ENCODE results near the gene SPTLC3. TPM values are rescaled to one million over a fixed set of nuclear protein-coding genes. Genes with fewer than 3 reads are reported as not detected.

SPTLC3 gene
- total RNA-seq, 1 experiment from 2014 or later = 0.03 TPM

- in situ Hi-C loops (cut with HindIII; ENCODE audit: low pct_unique_long_range_greater_than_20kb, low sequenced_read_pairs) = no loop called here
These were observed 121.9 kb downstream of the SPTLC3 start for GRCh38 chr20:13130707-13131103.

DNA sequence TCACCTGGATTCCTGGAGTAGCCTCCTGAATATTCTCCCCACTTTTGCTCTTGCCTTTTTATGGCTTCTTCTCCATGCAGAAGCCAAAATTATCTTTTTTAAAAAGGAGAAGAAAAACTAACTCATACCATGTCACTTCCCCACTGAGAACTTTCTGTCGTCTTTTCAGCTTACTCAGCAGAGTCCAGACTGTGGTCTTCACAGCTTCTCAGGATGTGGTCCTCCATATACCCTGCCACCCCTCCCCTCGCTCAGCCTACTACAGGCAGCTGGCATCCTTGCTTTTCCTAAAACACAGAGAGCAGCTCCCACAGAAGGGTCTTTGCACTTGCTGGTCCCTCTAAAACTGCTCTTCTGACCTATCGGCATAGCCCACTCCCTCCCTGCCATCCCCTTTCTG lies 122.9 kb downstream of the SPTLC3 start:
- intact Hi-C loops (cut with micrococcal nuclease; ENCODE audit: unreplicated experiment) = no loop called here
- no TSS peak for BruUV-seq (replicated peaks)
- no peak overlapping the region for H3K27ac ChIP-seq (ENCODE audit: low read length)
- TF ChIP-seq SIN3A (IDR thresholded peaks at IDR 0.05; ENCODE audit: borderline replicate concordance, insufficient read depth, low read depth, low read length) (no peak), POLR2AphosphoS5 (IDR thresholded peaks at IDR 0.05; ENCODE audit: low read depth, low read length) (no peak), CTCF (IDR thresholded peaks at IDR 0.05) (no peak), TCF7L2 (IDR thresholded peaks at IDR 0.05; ENCODE audit: low read depth, low read length) (no peak), REST (IDR thresholded peaks at IDR 0.05; ENCODE audit: insufficient read depth in 1 of 2, low read depth in 2 of 2, low read length in 1 of 2) (no peak)
- no peak overlapping the region for H3K4me3 ChIP-seq (ENCODE audit: low read depth in 2 of 2, low read length in 2 of 2)
- H3K27me3 ChIP-seq (ENCODE audit: control insufficient read depth, insufficient read depth, low read length) = peaks cover 10% of the 10 kb centered on the region
- no peaks in the 10 kb centered on the region for H3K9me3 ChIP-seq (ENCODE audit: control insufficient read depth, insufficient read depth, low read depth, low read length)
- in situ Hi-C loops (cut with HindIII; ENCODE audit: low pct_unique_long_range_greater_than_20kb, low sequenced_read_pairs) = no loop called here
- ChIA-PET CTCF (no interaction called here), POLR2A (no interaction called here)
- H3K4me1 ChIP-seq (ENCODE audit: control insufficient read depth, insufficient read depth, low read length) = no peaks in the 10 kb centered on the region
- DNase-seq (ENCODE audit: low read depth, low spot score) = no peak
- H3K36me3 ChIP-seq (ENCODE audit: control insufficient read depth, insufficient read depth, low read length) = no peaks in the 10 kb centered on the region
- no peak for ATAC-seq

More at GRCh38 chr20:13130707-13131103, 121.9 kb downstream of the SPTLC3 start:
- BruUV-seq (replicated peaks) = no TSS peak
- no peak for TF ChIP-seq REST (IDR thresholded peaks at IDR 0.05; ENCODE audit: insufficient read depth in 1 of 2, low read depth in 2 of 2, low read length in 1 of 2)
- TF ChIP-seq CTCF (IDR thresholded peaks at IDR 0.05) = no peak
- TF ChIP-seq POLR2AphosphoS5 (IDR thresholded peaks at IDR 0.05; ENCODE audit: low read depth, low read length) = no peak
- no peak for TF ChIP-seq SIN3A (IDR thresholded peaks at IDR 0.05; ENCODE audit: borderline replicate concordance, insufficient read depth, low read depth, low read length)
- no peak for TF ChIP-seq TCF7L2 (IDR thresholded peaks at IDR 0.05; ENCODE audit: low read depth, low read length)
- Histone ChIP-seq H3K27ac (ENCODE audit: low read length) (no peak overlapping the region), H3K27me3 (ENCODE audit: control insufficient read depth, insufficient read depth, low read length) (peaks cover 10% of the 10 kb centered on the region), H3K36me3 (ENCODE audit: control insufficient read depth, insufficient read depth, low read length) (no peaks in the 10 kb centered on the region), H3K4me3 (ENCODE audit: low read depth in 2 of 2, low read length in 2 of 2) (no peak overlapping the region), H3K9me3 (ENCODE audit: control insufficient read depth, insufficient read depth, low read depth, low read length) (no peaks in the 10 kb centered on the region), H3K4me1 (ENCODE audit: control insufficient read depth, insufficient read depth, low read length) (no peaks in the 10 kb centered on the region)
- ChIA-PET POLR2A (no interaction called here), CTCF (no interaction called here)
- intact Hi-C loops (cut with micrococcal nuclease; ENCODE audit: unreplicated experiment) = no loop called here
- ATAC-seq (no peak), DNase-seq (ENCODE audit: low read depth, low spot score) (no peak)
